DMS 273 (cell line): ENCODE data around the gene MEF2C.

ENCODE experiments used
- DNase-seq: peaks from one replicate; lab custom pipeline; 2025; ENCODE audit not compliant: unreplicated experiment; lab: John Stamatoyannopoulos, UW

MEF2C gene

DNA sequence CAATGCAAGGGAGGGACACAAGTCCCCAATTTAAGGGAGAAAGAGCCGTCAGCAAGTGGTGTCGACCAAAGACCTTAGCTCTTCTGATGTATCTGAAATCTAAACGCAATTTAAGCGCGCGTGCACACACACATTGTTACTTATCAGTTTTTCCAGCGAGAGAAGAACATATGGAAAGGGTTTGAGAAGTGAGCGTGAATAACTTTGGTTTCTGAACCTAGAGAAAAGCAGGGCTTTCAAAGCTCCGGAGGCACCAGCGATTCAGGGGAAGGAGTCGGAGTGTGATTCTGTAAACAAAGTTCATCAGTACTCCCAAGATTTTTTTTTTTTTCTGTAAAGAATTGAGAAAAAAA, 191.8 kb downstream of the MEF2C start:
- no peak for DNase-seq

DNA sequence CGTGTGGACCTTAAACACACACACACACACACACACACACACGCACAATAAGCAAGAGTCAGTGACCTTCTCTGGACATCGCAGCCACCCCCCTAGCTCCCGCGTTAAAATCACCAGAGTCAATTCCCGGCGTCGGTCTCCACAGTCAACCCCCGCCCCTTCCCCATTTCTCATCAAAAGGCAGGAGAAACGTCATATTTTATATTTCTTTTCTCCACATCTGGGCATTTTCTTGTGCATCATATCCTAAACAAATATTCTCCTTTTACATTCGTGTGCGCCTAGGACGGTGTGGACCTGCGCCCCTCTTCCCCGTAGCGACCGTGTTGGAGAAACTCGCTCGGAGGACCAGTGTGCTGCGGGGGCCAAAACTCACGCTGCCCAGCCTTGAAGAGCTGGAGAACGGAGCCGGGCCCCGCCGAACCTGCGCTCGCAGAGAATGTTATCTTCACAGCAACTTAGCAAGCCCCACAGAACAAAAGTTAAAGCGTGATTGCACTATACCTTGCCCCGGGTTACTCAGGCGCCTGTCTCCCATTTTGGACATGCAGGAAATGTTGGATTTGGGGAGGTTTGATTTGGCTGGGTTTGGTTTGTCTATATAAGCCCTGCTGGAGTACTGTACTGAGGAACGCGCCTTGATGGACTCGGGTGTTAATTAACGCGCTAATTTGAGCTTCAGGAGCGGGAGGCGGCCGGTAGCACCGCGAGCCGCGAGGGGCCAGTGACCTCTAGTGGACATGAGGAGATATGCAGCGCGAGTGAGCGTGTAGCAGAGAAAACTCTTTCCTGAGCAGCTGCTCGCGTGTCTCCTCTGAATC, 192.4 kb downstream of the MEF2C start:
- DNase-seq, result peak; percentile 89

DNA sequence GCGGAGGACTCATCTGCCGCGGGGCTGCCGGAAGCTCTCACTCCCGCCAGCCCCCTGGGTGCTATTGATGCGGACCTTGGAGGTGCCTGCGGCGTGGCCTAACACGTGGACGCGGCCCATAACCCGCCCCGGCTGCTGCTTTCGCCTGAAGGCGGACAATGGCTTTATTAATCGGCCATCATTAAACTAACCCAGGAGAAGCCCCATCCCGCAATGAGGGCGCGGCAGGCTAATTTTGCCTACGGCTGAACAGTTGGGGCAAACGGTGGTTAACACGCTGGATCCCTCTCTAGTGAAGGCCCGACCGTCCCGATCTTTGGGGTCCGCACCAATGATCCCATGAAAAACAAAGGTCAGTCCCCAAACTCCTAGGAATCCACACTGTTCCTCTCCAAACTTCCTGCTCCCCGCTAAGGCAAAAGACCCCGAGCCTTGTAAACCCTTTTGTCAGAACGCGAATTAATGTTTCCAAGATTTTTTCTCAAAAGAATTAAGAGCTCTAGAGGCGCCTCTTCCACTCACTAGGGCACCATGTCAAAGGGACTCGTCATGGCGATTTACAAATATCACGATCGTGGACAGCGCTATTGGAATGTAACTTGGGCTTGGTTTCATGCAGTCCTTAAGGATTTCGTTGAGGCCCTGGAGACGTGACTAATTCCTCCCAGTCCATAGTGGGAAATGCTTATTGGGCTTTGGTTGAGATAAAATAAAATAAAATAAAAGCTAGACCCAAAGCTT, 193.1 kb downstream of the MEF2C start:
- DNase-seq, result no peak

DNA sequence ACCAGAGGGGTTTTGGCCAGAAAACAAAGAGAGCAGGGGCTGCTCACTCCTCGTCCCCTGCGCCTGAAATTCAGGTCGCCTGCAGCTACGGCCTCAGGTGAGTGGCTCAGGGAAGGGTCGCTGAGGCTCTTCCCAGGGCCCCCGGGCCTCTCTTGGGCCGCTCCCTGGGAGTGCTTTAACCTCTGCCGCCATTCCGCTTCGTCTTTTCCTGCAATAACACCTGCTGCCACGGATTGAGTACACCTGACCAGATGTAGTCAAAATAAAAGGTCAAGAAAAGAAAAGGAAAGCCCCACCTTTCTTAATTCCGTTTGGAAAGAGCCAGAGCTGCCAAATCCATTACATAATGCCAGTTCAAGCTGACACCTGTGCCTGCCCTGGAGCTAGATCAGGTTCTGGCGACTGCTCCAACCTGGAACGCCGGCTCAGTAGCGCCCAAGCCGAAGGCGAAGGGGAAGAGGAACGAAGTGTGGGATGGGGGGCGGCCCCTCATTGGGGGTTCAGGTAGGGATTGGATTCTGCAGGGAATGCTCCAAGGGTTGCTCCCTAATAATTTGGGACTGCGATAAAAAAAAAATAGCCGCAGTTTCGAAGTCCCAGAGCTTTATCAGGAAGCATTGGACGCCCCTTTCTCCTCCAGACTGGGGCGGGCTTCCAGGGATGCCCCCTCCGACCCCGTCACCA, 193.9 kb downstream of the MEF2C start:
- no peak for DNase-seq

DNA sequence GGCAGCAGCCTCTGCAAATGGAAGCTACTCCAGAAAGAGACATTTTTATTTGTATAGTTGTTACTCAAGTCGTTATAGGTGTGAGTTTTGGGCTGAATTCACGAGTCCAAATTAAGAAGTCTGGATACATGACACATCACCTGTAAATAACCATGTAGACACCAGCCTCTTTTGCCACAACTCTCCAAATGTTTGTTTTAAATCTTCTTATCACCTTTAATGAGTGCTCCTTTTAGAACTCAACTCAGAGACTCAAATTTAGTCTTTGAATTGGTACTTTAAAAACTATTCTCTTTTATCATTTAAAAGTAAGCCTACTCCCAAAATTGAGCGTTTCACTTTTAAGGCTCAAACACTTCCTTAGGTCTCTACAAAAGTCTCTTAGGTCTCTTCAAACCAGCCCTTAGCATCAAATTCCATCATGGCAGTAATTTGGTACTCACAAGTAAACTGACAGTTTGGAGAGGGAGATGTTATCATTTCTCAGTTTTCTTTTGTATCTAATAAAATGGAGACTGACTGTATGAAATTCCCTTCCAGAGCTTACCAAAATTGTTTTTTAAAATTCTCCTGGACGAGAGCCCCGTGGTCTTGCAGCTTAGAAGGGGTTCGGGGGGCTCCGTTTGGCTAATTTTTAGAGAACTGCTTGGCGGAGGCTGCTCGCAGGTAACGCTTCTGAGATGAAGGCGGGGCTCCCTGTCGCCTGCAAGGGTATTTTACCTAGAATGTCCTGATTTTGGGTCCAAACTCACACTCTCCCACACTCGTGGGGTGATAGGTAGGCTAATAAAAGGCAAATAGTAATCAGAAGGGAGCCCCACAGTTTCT, 194.6 kb downstream of the MEF2C start:
- no peak for DNase-seq

GRCh38 chr5:88687373-88687911, 195.5 kb downstream of the MEF2C start:
- DNase-seq, result peak; percentile 66

DNA sequence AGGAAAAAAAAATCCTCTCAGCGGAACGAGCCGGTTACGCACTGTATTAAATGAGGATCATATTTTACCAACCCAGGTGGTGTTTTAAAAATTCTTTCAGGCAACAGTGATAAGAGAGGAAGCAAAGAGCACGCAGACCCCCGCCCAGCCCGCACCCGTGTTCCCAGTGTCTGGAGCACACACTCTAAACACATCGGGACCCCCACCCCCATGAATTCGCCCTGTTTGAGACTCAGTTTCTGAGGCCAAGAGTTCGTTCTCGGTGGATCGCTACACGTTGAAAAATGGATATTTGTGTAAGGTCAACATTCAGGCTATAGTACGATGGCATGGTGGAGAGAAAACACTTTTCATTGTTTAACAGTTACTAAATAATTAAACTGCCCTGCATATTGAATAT, 196.3 kb downstream of the MEF2C start:
- no peak for DNase-seq

- no peak for DNase-seq
Measured at GRCh38 chr5:88685591-88686541, 197.1 kb downstream of the MEF2C start.

DNA sequence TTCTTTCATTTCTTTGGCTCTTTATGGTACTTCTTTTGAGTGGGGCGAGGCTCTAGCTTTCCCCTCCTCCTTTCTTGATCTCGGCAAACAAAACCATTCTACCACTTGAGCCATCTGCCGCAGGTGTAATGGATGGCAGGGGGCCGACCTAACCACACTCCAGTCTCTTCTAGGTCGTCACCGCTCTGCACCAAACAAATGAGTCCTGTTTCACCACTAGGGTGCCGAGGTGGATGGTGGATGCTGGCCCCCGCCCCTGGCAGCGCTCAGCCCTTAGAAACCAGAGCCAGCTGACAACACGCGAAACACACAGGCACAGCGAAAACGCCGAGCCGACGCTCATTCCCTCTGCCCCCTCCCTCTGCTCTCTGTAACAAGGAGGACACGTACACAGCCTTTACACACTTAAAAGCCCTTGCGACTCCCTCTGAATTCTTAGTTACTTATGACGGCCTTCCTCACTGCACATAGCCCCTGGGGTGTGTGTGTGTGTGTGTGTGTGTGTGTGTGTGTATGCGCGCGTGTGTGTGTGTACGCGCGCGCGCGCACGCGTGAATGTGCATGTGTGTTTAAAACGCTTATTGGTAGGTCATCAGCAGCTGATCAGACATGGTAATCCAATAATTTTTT, 199.4 kb downstream of the MEF2C start:
- peak; percentile 96 for DNase-seq

GRCh38 chr5:88682881-88683361, 200.1 kb downstream of the MEF2C start:
- DNase-seq, result no peak

GRCh38 chr5:88682131-88682530, 200.9 kb downstream of the MEF2C start:
- no peak for DNase-seq

DNA sequence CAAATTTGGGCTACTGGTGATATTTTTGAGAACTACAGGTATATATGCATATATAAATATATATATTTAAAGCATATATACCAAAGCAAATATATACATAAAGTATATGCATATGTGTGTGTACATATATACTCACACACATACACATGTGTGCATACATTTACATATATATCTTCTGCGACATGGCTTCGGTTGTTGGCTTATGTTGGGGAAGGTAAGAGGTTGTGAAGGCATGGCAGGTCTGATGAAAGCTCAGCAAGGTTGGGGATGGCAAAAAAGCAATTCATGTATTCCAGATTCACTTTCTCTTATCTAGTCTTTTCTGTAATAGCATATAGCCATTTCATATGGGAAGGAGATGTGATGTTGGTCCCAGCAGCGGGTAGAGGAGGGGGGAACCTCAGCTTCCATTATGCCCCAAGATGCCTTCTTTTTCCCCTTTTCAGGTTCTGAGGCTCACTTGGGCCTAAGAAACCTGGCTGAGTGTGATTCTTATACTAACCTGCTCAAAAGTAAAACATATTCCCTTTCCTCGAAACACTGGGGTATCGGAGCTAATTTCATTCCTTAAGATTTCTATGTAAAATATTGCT, 201.7 kb downstream of the MEF2C start:
- no peak for DNase-seq

GRCh38 chr5:88680253-88681132, 202.5 kb downstream of the MEF2C start:
- DNase-seq, result peak; percentile 92

- DNase-seq, result peak; percentile 29
Measured at GRCh38 chr5:88679638-88680037, 203.3 kb downstream of the MEF2C start.

GRCh38 chr5:88678770-88679381, 204.1 kb downstream of the MEF2C start:
- DNase-seq, result peak; percentile 26

DNA sequence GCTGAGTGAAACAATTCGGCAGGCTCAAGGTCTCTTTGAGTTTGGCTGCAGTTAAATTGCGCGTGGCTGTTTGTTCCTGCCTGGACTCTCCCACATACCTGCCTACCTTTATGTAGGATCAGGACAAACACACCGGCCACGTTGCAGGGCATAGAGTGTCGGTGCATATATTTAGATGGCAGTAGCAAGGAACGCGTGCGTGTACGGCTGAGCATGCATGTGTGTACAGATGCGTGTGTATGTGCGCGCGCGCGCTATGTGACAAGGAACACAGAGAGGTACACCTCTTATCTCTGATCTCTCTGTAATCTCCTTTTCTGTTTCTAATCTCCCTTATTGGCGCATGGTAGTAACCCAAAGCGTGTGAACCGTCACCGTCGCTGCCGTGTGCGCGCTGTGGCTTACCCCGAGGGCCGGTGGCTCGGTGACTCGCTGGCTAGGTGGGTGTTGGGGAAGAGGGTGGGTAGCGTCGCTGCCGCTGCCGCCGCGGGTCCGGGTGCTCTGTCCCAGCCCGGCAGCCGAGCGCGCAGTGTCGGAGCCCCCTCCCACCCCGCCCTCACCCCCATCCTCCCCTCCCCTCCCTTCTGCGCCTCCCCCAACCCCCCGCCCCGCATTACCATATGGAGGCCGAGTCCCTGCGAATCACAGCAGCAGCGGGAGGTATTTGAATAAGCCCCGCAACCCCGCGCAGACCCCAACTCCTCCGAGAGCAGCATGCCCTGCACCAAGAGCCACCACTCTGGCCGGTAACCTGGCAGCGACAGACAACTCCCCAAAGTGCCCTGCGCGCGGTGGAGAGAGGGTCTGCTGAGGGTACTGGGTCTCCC, 204.8 kb downstream of the MEF2C start:
- DNase-seq, result peak; percentile 78
